ENCODE measurements around the gene CHID1. TPM values are rescaled to one million over a fixed set of nuclear protein-coding genes. Genes with fewer than 3 reads are reported as not detected.
A peak's percentile ranks its signal among the peaks of the same experiment; 100 is the strongest.

Gene CHID1
- total and polyA plus RNA-seq, 2 of the 8 experiments (the other 6 are each of a cell fraction or from before 2014, with no cell fraction given): 81.2 to 88.5 TPM

GRCh38 chr11:865462-866430 is 44.9 kb downstream of the CHID1 start:
- DNase-seq (ENCODE audit: low read depth in 1 of 2, low spot score in 2 of 2): no peak
- Histone ChIP-seq H4K91ac (replicated peaks; ENCODE audit: insufficient read length, low read length) (no peak overlapping the region), H3K56ac (replicated peaks; ENCODE audit: insufficient read length, low read depth, low read length) (no peak overlapping the region), H3K4ac (replicated peaks; ENCODE audit: insufficient read length, low read depth, low read length) (no peak overlapping the region), H3K4me3 (ENCODE audit: extremely low read depth in 1 of 4, insufficient read depth in 2 of 4, low read depth in 3 of 4, low read length in 4 of 4) (no peak overlapping the region), H4K8ac (ENCODE audit: extremely low read depth, insufficient read depth, low read length) (peak overlapping the region; percentile 77), H2BK12ac (ENCODE audit: low read depth, low read length) (no peak overlapping the region), H3K36me3 (ENCODE audit: control insufficient read depth in 2 of 4, insufficient read depth in 4 of 4, low read length in 3 of 4) (peaks cover 0 to 4% (median 0%) of the 10 kb centered on the region in 4 experiments; a peak in 3 of 8 replicates), H3K9ac (replicated peaks in 1 of 4; ENCODE audit: extremely low read depth in 1 of 4, low read depth in 3 of 4, low read length in 3 of 4) (no peak overlapping the region; a peak in 1 of 7 replicates), H2BK5ac (ENCODE audit: low read depth, low read length) (no peak overlapping the region), H3K4me2 (ENCODE audit: insufficient read depth in 1 of 2, low read depth in 2 of 2, low read length in 2 of 2) (no peak overlapping the region), H3K27ac (ENCODE audit: low read depth, low read length) (no peak overlapping the region), H2BK20ac (ENCODE audit: low read length) (no peak overlapping the region), H2BK120ac (replicated peaks; ENCODE audit: low read depth, low read length) (no peak overlapping the region), H3K27me3 (replicated peaks in 1 of 4; ENCODE audit: control insufficient read depth in 3 of 4, extremely low read depth in 1 of 4, insufficient read depth in 3 of 4, low read length in 3 of 4) (no peaks in the 10 kb centered on the region; a peak in 1 of 7 replicates), H2AFZ (ENCODE audit: low read length) (no peak overlapping the region), H3K14ac (ENCODE audit: insufficient read length) (no peak overlapping the region), H3K79me1 (ENCODE audit: low read depth, low read length) (no peaks in the 10 kb centered on the region), H4K5ac (ENCODE audit: insufficient read length, low read depth, low read length) (no peak overlapping the region), H3K9me3 (ENCODE audit: insufficient read depth in 2 of 2, low read depth in 1 of 2, low read length in 1 of 2) (no peaks in the 10 kb centered on the region), H2BK15ac (ENCODE audit: low read length) (no peak overlapping the region), H3K79me2 (ENCODE audit: control insufficient read depth in 1 of 2, insufficient read depth in 2 of 2, low read length in 2 of 2) (no peaks in the 10 kb centered on the region), H4K20me1 (replicated peaks in 1 of 2; ENCODE audit: control insufficient read depth in 1 of 2, insufficient read depth in 2 of 2, low read length in 2 of 2) (peaks cover 9 to 40% of the 10 kb centered on the region in 2 experiments), H3K4me1 (replicated peaks in 1 of 4; ENCODE audit: control insufficient read depth in 3 of 4, insufficient read depth in 4 of 4, low read length in 3 of 4) (peaks cover 0 to 36% (median 29%) of the 10 kb centered on the region in 4 experiments; a peak in 6 of 7 replicates), H3K18ac (ENCODE audit: extremely low read depth, low read length) (no peak overlapping the region), H3K23ac (ENCODE audit: insufficient read length) (no peak overlapping the region), H3K23me2 (ENCODE audit: low read depth, low read length) (no peaks in the 10 kb centered on the region), H2AK5ac (ENCODE audit: low read depth, low read length) (no peak overlapping the region)
- 88% methylated on average over 37 of the region's 41 CpGs; no CpG with 5 or more reads in 1 of the 2 experiments for WGBS, 2 experiments (ENCODE audit: extremely low coverage in 1 of 2, insufficient coverage in 1 of 2, insufficient read length in 1 of 2, insufficient replicate concordance in 2 of 2, low coverage in 1 of 2, low lambda C conversion rate in 2 of 2, missing lambda C conversion rate in 1 of 2)
- ChIA-PET CTCF (ENCODE audit: partially characterized antibody) (interaction anchor here (0.7 to 6.3 kb wide), 7 partner anchors 9 to 181 kb away, joined by 3 to 35 read pairs (median 3); no protein-coding TSS in a partner anchor), POLR2A (ENCODE audit: partially characterized antibody) (interaction anchor here (0.9 to 4.8 kb wide), 11 partner anchors 9 to 624 kb away, joined by 3 to 24 read pairs (median 4); no protein-coding TSS in a partner anchor)
- TF ChIP-seq POLR2AphosphoS5 (IDR thresholded peaks at IDR 0.05; ENCODE audit: low read depth, low read length): peak; percentile 37; the same call in 1 of the 2 replicates
- TF ChIP-seq CREB1 (IDR thresholded peaks at IDR 0.05): no peak
- no peak for TF ChIP-seq CTBP2 (IDR thresholded peaks at IDR 0.05; ENCODE audit: borderline replicate concordance, insufficient read depth, insufficient read length, low read length)
- no peak for FAIRE-seq
